Heart right ventricle (tissue), 16 donors: ENCODE results near the gene MAB21L4. TPM values are rescaled to one million over a fixed set of nuclear protein-coding genes. Genes with fewer than 3 reads are reported as not detected.
A peak's percentile ranks its signal among the peaks of the same experiment; 100 is the strongest.
"Not testable (repeated sequence)": the region's sequence is repeated elsewhere in the genome, so short reads cannot be mapped to it uniquely, and the experiment has no call there.

Experiments
- ATAC-seq, 8 donors: fragments of 200-7000 bp; cut with Tn5 transposase; one replicate each; pipeline ENCODE4 v1.9.1; 2020; ENCODE audit warnings: mild to moderate bottlenecking in 8 of 8, moderate library complexity in 8 of 8, moderate number of reproducible peaks in 1 of 8
- DNase-seq, 2 donors: peaks; one replicate each; pipeline ENCODE4 v3.0.0-alpha.2; 2020
- H3K27ac ChIP-seq, 10 donors: fragments of 200-600 bp; sonication (generic) in 2 of 10; one replicate each; pipeline versions ENCODE4 v1.5.0 to v1.8.0; 2020 to 2022; ENCODE audit warnings: mild to moderate bottlenecking in 3 of 10
- H3K27me3 ChIP-seq, 7 donors: fragments of 200-600 bp; one replicate each; pipeline ENCODE4 v1.8.0; 2021 to 2022; ENCODE audit warnings: mild to moderate bottlenecking in 2 of 7
- H3K36me3 ChIP-seq, 9 donors: fragments of 200-600 bp; sonication (generic) in 1 of 9; one replicate each; pipeline versions ENCODE4 v1.5.0 to v1.8.0; 2020 to 2022; ENCODE audit warnings: mild to moderate bottlenecking in 2 of 9
- H3K4me1 ChIP-seq, 9 donors: fragments of 200-600 bp; sonication (generic) in 1 of 9; one replicate each; pipeline versions ENCODE4 v1.5.0 to v1.8.0; 2020 to 2022; ENCODE audit warnings: mild to moderate bottlenecking in 4 of 9
- H3K4me3 ChIP-seq, 10 donors: fragments of 200-600 bp; sonication (generic) in 2 of 10; one replicate each; pipeline versions ENCODE4 v1.5.0 to v1.8.0; 2020 to 2022; ENCODE audit warnings: mild to moderate bottlenecking in 7 of 10, moderate library complexity in 2 of 10
- H3K9me3 ChIP-seq, 11 donors: fragments of 200-600 bp in 10 of 11; sonication (generic) in 2 of 11; one replicate each; pipeline versions ENCODE4 v1.5.0 to v1.8.0; 2013 to 2022; ENCODE audit warnings: mild to moderate bottlenecking in 2 of 11, control low read depth in 1 of 11, moderate library complexity in 1 of 11
- WGBS, 2 donors: extraction: QIAGEN DNeasy Blood & Tissue Kit; methylation state at CpG; one replicate each; pipeline ENCODE4 v1.1.7; 2013; ENCODE audit warnings: inconsistent platforms in 1 of 2; 5-methylcytosine and 5-hydroxymethylcytosine counted together
- intact Hi-C, 10 donors: fragments of 100-400 bp; cut with DNase I; formaldehyde crosslinking; loops; one replicate each; pipeline versions ENCODE4 v1.11.1 to v1.14.2; 2022
- polyA plus RNA-seq, 2 donors: library from polyadenylated mRNA; stranded (reverse); fragments of 200-250 nt; gene quantifications; one replicate each; pipeline ENCODE4 v1.2.3, GENCODE V29; 2013
- total RNA-seq, 10 donors: library from RNA; stranded (reverse); fragmentation: NEBNext Ultra II Directional in 3 of 10; extraction: Animal tissue kit (Norgen Biotek cat#: 25700) in 3 of 10; gene quantifications; one replicate each; pipeline versions ENCODE4 v1.2.1 to v1.2.4, GENCODE V29; 2021 to 2023
- TF ChIP-seq, protein P1 (sequence below), 9 donors: fragments of 200-600 bp; sonication (generic) in 2 of 9; IDR thresholded peaks; one replicate each; pipeline versions ENCODE4 v1.5.0 to v1.8.0; 2021 to 2022; ENCODE audit warnings: antibody characterized with exemption in 9 of 9, mild to moderate bottlenecking in 5 of 9, moderate library complexity in 1 of 9
- donor health status: Arrhythmogenic right ventricular cardiomyopathy.
- donor health status: ischemic (EF 13 %, LVEDD 7.1; RV severe dilation, severe dysfunction).
- donor health status: healthy with polysubstance abuse.
- donor health status: DM: no; HTN: yes; CAD: no.
- donor health status: DM: no; HTN: no; CAD: no.
- donor health status: ischemic (EF 25% LVEDD 6.9; RV normal size, moderate dysfunction).
- donor health status: ischemic (EF 25% LVEDD 5.7; RV mildly dilated, moderate dysfunction).
- donor health status: healthy.
- donor health status: DM: yes; HTN: yes; CAD: no.
- donor health status: Ischemic cardiomyopathy.
- donor health status: ischemic (EF 35%, LVEDD 5.7; RV mildly dilated, moderate dysfunction).
- donor health status: nonischemic (EF 11% LVEDD 7.7; RV severe dilation, severe dysfunction).
- donor health status: DM: yes; HTN: yes; CAD: no.
- donor health status: PGD.
- donor health status: ischemic (EF 29% LVEDD 5.4; RV normal size, mild dysfunction).
- donor health status: nonischemic (EF 23%, LVEDD 6.1; RV moderate dilation, normal function).

The MAB21L4 gene
- total and polyA plus RNA-seq, 12 donors = 0.06 to 0.32 (median 0.29) TPM; not detected in 9

DNA sequence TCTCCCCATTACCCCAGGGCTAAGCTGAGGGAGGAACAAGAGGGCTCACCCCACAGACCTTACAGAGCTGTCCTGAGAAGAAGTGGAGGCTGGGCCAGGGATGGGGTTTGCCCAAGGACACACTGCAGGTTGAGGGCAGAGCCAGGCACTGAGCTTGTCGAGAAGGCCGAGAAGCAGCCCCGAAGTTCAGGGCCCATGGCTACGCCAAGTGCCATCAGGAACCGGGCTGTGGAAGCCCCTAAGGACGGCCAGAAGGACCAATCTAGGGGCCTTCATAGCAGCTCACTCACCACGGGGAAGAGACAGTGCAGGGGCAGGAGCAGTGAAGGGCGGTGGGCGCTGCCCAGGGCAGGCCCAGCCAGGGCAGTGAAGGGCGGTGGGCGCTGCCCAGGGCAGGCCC is 45.9 kb downstream of the MAB21L4 start:
- Histone ChIP-seq H3K4me1 (peaks cover 0 to 3% (median 0%) of the 10 kb centered on the region in 9 donors), H3K36me3 (no peaks in the 10 kb centered on the region), H3K4me3 (no peak overlapping the region), H3K27me3 (peaks cover 0 to 5% (median 0%) of the 10 kb centered on the region in 7 donors), H3K27ac (no peak overlapping the region), H3K9me3 (peaks cover 0 to 11% (median 0%) of the 10 kb centered on the region in 11 donors)
- 86% methylated on average over 11 of the region's 11 CpGs for WGBS, 2 donors
- TF ChIP-seq, protein P1, sequence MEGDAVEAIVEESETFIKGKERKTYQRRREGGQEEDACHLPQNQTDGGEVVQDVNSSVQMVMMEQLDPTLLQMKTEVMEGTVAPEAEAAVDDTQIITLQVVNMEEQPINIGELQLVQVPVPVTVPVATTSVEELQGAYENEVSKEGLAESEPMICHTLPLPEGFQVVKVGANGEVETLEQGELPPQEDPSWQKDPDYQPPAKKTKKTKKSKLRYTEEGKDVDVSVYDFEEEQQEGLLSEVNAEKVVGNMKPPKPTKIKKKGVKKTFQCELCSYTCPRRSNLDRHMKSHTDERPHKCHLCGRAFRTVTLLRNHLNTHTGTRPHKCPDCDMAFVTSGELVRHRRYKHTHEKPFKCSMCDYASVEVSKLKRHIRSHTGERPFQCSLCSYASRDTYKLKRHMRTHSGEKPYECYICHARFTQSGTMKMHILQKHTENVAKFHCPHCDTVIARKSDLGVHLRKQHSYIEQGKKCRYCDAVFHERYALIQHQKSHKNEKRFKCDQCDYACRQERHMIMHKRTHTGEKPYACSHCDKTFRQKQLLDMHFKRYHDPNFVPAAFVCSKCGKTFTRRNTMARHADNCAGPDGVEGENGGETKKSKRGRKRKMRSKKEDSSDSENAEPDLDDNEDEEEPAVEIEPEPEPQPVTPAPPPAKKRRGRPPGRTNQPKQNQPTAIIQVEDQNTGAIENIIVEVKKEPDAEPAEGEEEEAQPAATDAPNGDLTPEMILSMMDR (IDR thresholded peaks at IDR 0.05) = no peak
- intact Hi-C loops = loop anchor here in 7 of 10 donors (2.0 to 10.0 kb wide), 7 partner anchors 135 to 885 kb away; partner anchors contain the start of genes SNED1 (in 3 of the 7) and D2HGDH (in 2 of the 7)
- DNase-seq (no peak), ATAC-seq (no peak)

DNA sequence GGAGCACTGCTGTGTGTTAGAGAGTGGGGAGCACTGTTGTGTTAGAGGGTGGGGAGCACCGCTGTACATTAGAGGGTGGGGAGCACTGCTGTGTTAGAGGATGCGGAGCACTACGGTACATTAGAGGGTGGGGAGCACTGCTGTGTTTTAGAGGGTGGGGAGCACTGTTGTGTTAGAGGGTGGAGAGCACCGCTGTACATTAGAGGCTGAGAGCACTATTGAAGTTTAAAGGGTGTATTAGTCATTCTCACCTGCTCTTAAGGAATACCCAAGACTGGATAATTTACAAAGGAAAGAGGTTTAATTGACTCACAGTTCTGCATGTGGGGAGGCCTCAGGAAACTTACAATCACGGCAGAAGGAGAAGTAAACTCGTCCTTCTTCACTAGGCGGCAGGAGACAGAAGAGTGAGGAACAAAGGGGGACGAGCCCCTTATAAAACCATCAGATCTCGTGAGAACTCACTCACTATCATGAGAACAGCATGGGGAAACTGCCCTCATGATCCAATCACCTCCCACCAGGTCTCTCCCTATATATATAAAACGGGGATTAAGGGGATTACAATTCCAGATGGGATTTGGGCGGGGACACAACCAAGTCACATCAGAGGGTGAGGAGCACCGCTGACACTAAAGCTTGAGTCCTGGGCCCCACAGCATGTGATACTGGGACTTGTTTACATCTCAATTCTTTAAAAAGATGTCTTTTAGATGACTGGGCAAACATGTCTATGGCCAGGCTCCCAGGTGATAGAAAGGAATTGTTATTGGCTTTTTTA is 46.9 kb downstream of the MAB21L4 start:
- Histone ChIP-seq H3K4me3 (no peak overlapping the region), H3K27ac (no peak overlapping the region), H3K36me3 (no peaks in the 10 kb centered on the region), H3K4me1 (peaks cover 0 to 3% (median 0%) of the 10 kb centered on the region in 9 donors), H3K9me3 (peaks cover 0 to 2% (median 0%) of the 10 kb centered on the region in 11 donors), H3K27me3 (peaks cover 0 to 7% (median 0%) of the 10 kb centered on the region in 7 donors)
- ATAC-seq = no peak
- TF ChIP-seq, protein P1 (IDR thresholded peaks at IDR 0.05) = no peak
- 74 to 81% methylated on average over 12 of the region's 12 CpGs for WGBS, 2 donors
- no peak for DNase-seq
- intact Hi-C loops = loop anchor here in 2 of 10 donors (10.0 kb wide), 1 partner anchor 334 kb away; no protein-coding TSS in a partner anchor

DNA sequence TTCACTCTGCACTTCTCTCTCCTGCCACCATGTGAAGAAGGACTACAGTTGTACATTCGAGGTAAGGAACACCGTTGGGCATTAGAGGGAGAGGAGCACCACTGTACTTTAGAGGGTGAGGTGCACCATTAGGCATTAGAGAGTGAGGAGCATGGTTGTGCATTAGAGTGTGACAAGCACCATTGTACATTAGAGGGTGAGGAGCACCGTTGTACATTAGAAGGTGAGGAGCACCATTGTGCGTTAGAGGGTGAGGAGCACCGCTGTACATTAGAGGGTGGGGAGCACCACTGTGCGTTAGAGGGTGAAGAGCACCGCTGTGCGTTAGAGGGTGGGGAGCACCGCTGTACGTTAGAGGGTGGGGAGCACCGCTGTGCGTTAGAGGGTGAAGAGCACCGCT is 48.1 kb downstream of the MAB21L4 start:
- ATAC-seq (no peak), DNase-seq (no peak)
- peaks cover 0 to 11% (median 0%) of the 10 kb centered on the region in 7 donors for H3K27me3 ChIP-seq
- H3K27ac ChIP-seq = no peak overlapping the region
- TF ChIP-seq, protein P1 (IDR thresholded peaks at IDR 0.05) = no peak
- H3K4me3 ChIP-seq = no peak overlapping the region
- H3K4me1 ChIP-seq = peaks cover 0 to 3% (median 0%) of the 10 kb centered on the region in 9 donors
- no peaks in the 10 kb centered on the region for H3K36me3 ChIP-seq
- H3K9me3 ChIP-seq = no peaks in the 10 kb centered on the region
- 93 to 95% methylated on average over 11 to 13 of the region's 13 CpGs for WGBS, 2 donors
- intact Hi-C loops = loop anchor here in 2 of 10 donors (10.0 kb wide), 1 partner anchor 333 kb away; no protein-coding TSS in a partner anchor

DNA sequence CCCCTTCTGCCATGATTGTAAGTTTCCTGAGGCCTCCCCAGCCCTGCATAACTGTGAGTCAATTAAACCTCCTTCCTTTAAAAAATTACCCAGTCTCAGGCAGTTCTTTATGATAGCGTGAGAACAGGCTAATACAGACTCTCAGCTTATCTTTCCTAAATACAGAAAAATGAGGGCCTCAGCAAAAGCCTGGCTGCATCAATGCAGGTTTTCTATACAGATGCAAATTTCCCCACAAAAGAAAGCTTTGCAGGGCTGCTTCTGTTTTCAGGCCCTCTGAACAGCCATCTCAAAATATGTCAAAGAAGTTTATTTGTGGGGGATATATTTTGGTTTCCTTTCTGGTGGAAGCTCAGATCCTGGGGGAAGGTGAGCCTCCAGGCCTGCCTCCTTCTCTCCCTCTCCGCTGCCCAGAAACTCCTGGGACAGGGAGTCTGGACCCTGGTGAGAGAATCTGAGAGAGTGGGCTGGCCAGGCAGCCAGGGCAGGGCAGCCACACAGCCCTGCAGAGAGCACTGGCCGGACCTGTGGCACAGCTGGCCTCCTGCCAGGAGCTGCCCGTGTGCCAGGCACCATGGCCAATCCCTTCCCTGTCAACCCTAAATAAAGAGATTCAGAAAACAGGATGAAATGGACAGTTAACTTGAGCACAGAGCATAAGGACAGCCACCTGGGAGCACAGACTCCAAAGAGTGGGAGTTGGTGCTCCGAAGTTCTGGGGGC is 48.9 kb downstream of the MAB21L4 start:
- peak in 4 of 8 donors; percentile 33 to 59 (median 56) for ATAC-seq
- TF ChIP-seq, protein P1 (IDR thresholded peaks at IDR 0.05) = no peak
- DNase-seq = no peak
- intact Hi-C loops = loop anchor here in 2 of 10 donors (10.0 kb wide), 1 partner anchor 332 kb away; no protein-coding TSS in a partner anchor
- Histone ChIP-seq H3K9me3 (no peaks in the 10 kb centered on the region), H3K4me3 (no peak overlapping the region), H3K27me3 (peaks cover 0 to 10% (median 0%) of the 10 kb centered on the region in 7 donors), H3K27ac (no peak overlapping the region), H3K36me3 (no peaks in the 10 kb centered on the region), H3K4me1 (peaks cover 0 to 3% (median 0%) of the 10 kb centered on the region in 9 donors)
- WGBS, 2 donors = 62 to 68% methylated on average over 5 of the region's 5 CpGs

DNA sequence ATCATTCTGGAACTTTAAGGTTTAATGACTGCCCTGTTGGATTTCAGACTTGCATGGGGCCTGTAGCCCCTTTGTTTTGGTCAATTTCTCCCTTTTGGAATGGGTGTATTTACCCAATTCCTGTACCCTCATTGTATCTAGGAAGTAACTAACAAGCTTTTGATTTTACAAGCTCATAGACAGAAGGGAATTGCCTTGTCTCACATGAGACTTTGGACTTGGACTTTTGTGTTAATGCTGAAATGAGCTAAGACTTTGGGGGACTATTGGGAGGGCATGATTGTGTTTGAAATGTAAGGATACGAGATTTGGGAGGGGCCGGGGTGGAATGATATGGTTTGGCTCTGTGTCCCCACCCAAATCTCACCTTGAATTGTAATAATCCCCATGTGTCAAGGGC is 49.6 kb downstream of the MAB21L4 start:
- not testable (repeated sequence) for H3K27ac ChIP-seq, H3K36me3 ChIP-seq, H3K4me3 ChIP-seq, H3K9me3 ChIP-seq, H3K4me1 ChIP-seq, DNase-seq, ATAC-seq
- intact Hi-C loops = loop anchor here in 2 of 10 donors (10.0 kb wide), 1 partner anchor 332 kb away; no protein-coding TSS in a partner anchor
- 77 to 85% methylated on average over 2 of the region's 2 CpGs for WGBS, 2 donors
- peaks cover 0 to 14% (median 3%) of the 10 kb centered on the region in 7 donors for H3K27me3 ChIP-seq
